Measurements from ENCODE around the gene SUGCT.

GRCh38 chr7:40492946-40493345, 358.1 kb downstream of the SUGCT start:
- TF ChIP-seq EP300 (IDR thresholded peaks at IDR 0.05) (no peak), CTCF (IDR thresholded peaks at IDR 0.05) (no peak), POLR2AphosphoS5 (IDR thresholded peaks at IDR 0.05) (no peak)

Measured in esophagus muscularis mucosa (tissue), 4 donors.